DMS114 treated with DMSO at 0.1 percent for 48 hours (cell line): ENCODE results near the gene USP13.

Source experiments
- DNase-seq: peaks from one replicate; lab custom pipeline; 2025; ENCODE audit not compliant: unreplicated experiment; lab: John Stamatoyannopoulos, UW

Gene USP13

GRCh38 chr3:179837374-179837773 is 184.5 kb downstream of the USP13 start:
- no peak for DNase-seq
